ENCODE results near the gene ICOS. TPM values are rescaled to one million over a fixed set of nuclear protein-coding genes. Genes with fewer than 3 reads are reported as not detected.

Gene ICOS
- polyA plus RNA-seq, 1 donor from 2014 or later = not detected

DNA sequence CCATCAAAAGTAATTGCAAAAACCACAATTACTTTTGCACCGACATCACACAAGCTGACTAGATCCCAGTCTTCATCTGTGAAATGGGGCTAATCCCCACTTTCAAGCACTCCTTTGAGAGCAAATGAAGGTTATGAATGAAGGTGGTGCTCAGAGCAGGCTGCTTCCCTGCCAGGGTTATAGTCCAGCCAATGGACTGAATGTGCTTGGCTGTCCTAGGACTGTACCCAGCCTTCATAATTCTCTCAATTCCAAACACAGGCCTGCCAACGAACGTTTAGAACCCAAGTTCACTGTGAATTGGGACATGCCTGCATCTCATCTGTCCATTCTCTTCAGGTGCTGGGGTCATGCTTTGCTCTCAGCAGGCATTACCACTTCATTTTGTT lies 27.8 kb upstream of the ICOS start:
- no peaks in the 10 kb centered on the region for H3F3A ChIP-seq (ENCODE audit: insufficient read depth, low read length, poor library complexity, severe bottlenecking)
- no peaks in the 10 kb centered on the region for H3K9me3 ChIP-seq (ENCODE audit: low read length)
- no peaks in the 10 kb centered on the region for H3K9me2 ChIP-seq (ENCODE audit: insufficient read depth, low read length)
- no peaks in the 10 kb centered on the region for H4K20me1 ChIP-seq (ENCODE audit: insufficient read depth)
- no peak for TF ChIP-seq EP300 (conservative IDR thresholded peaks at IDR 0.05; ENCODE audit: poor library complexity, severe bottlenecking)
- TF ChIP-seq MXI1 (conservative IDR thresholded peaks at IDR 0.05; ENCODE audit: poor library complexity, severe bottlenecking) = no peak
- TF ChIP-seq RAD21 (conservative IDR thresholded peaks at IDR 0.05) = no peak
- TF ChIP-seq, protein P1, sequence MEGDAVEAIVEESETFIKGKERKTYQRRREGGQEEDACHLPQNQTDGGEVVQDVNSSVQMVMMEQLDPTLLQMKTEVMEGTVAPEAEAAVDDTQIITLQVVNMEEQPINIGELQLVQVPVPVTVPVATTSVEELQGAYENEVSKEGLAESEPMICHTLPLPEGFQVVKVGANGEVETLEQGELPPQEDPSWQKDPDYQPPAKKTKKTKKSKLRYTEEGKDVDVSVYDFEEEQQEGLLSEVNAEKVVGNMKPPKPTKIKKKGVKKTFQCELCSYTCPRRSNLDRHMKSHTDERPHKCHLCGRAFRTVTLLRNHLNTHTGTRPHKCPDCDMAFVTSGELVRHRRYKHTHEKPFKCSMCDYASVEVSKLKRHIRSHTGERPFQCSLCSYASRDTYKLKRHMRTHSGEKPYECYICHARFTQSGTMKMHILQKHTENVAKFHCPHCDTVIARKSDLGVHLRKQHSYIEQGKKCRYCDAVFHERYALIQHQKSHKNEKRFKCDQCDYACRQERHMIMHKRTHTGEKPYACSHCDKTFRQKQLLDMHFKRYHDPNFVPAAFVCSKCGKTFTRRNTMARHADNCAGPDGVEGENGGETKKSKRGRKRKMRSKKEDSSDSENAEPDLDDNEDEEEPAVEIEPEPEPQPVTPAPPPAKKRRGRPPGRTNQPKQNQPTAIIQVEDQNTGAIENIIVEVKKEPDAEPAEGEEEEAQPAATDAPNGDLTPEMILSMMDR (IDR thresholded peaks at IDR 0.05; ENCODE audit: poor library complexity, severe bottlenecking) = no peak
- no peak for TF ChIP-seq SMC3 (conservative IDR thresholded peaks at IDR 0.05; ENCODE audit: poor library complexity)
- TF ChIP-seq, protein P2, sequence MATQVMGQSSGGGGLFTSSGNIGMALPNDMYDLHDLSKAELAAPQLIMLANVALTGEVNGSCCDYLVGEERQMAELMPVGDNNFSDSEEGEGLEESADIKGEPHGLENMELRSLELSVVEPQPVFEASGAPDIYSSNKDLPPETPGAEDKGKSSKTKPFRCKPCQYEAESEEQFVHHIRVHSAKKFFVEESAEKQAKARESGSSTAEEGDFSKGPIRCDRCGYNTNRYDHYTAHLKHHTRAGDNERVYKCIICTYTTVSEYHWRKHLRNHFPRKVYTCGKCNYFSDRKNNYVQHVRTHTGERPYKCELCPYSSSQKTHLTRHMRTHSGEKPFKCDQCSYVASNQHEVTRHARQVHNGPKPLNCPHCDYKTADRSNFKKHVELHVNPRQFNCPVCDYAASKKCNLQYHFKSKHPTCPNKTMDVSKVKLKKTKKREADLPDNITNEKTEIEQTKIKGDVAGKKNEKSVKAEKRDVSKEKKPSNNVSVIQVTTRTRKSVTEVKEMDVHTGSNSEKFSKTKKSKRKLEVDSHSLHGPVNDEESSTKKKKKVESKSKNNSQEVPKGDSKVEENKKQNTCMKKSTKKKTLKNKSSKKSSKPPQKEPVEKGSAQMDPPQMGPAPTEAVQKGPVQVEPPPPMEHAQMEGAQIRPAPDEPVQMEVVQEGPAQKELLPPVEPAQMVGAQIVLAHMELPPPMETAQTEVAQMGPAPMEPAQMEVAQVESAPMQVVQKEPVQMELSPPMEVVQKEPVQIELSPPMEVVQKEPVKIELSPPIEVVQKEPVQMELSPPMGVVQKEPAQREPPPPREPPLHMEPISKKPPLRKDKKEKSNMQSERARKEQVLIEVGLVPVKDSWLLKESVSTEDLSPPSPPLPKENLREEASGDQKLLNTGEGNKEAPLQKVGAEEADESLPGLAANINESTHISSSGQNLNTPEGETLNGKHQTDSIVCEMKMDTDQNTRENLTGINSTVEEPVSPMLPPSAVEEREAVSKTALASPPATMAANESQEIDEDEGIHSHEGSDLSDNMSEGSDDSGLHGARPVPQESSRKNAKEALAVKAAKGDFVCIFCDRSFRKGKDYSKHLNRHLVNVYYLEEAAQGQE (IDR thresholded peaks at IDR 0.05; ENCODE audit: borderline replicate concordance) = no peak
- no peak for TF ChIP-seq EZH2 (IDR thresholded peaks at IDR 0.05; ENCODE audit: borderline replicate concordance, insufficient read depth, low read length, poor library complexity, severe bottlenecking)
- no peak for TF ChIP-seq POLR2AphosphoS5 (IDR thresholded peaks at IDR 0.05)
- TF ChIP-seq TAF1 (IDR thresholded peaks at IDR 0.05; ENCODE audit: low read depth) = no peak
- H2AFZ ChIP-seq (ENCODE audit: low read depth, low read length) = no peak overlapping the region
- H3K79me2 ChIP-seq (replicated peaks; ENCODE audit: insufficient read depth, low read length) = no peaks in the 10 kb centered on the region
- no peak overlapping the region for H3K9ac ChIP-seq (ENCODE audit: low read length)
- H3K4me3 ChIP-seq (ENCODE audit: low read length) = no peak overlapping the region
- H3K36me3 ChIP-seq (ENCODE audit: insufficient read depth, low read length) = no peaks in the 10 kb centered on the region
- H3K4me2 ChIP-seq (ENCODE audit: low read length) = no peak overlapping the region
- H3K27me3 ChIP-seq (ENCODE audit: insufficient read depth, low read depth, low read length) = no peaks in the 10 kb centered on the region
- H3K27ac ChIP-seq (ENCODE audit: low read length) = no peak overlapping the region

DNA sequence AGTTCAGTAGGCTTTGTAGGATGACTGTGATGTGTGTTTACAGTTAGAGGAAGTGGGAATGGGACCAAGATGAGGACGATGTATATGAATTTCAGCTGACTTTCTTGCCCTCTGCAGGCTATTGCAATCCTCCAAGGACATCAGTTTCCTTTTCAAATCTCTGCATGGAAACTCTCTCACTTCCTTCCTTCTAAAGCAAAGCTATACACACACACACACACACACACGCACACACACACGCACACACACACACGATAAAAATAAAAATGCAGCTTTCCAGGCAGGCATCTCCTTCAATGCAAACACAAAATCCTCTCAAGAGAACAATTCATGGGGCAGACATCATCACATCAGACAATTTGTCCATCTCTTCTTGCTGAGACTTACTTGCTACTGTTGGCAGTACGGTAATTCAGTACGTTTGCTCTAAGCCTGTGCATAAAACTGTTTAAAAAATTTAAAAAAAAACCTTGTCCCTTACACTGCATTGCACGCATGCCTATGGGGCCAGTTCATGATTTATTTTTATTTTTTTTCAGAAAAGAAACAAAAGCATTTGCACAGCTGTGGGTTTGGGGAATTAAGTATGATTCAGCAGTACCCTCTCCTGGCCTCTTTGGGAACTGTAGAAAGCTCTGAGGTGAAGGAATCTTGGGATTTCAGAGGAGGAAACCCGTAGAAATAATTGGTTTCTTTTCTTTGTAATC lies 27.1 kb upstream of the ICOS start:
- peak overlapping the region; percentile 53 for H3K27ac ChIP-seq (ENCODE audit: low read length)
- H3K9me3 ChIP-seq (ENCODE audit: low read length) = no peaks in the 10 kb centered on the region
- no peaks in the 10 kb centered on the region for H3K36me3 ChIP-seq (ENCODE audit: insufficient read depth, low read length)
- no peaks in the 10 kb centered on the region for H3F3A ChIP-seq (ENCODE audit: insufficient read depth, low read length, poor library complexity, severe bottlenecking)
- H3K4me3 ChIP-seq (ENCODE audit: low read length) = no peak overlapping the region
- no peaks in the 10 kb centered on the region for H4K20me1 ChIP-seq (ENCODE audit: insufficient read depth)
- no peaks in the 10 kb centered on the region for H3K79me2 ChIP-seq (replicated peaks; ENCODE audit: insufficient read depth, low read length)
- H3K9ac ChIP-seq (ENCODE audit: low read length) = peak overlapping the region; percentile 22
- H3K9me2 ChIP-seq (ENCODE audit: insufficient read depth, low read length) = no peaks in the 10 kb centered on the region
- no peaks in the 10 kb centered on the region for H3K27me3 ChIP-seq (ENCODE audit: insufficient read depth, low read depth, low read length)
- no peak overlapping the region for H2AFZ ChIP-seq (ENCODE audit: low read depth, low read length)
- H3K4me2 ChIP-seq (ENCODE audit: low read length) = no peak overlapping the region
- peak; percentile 22 for TF ChIP-seq MXI1 (conservative IDR thresholded peaks at IDR 0.05; ENCODE audit: poor library complexity, severe bottlenecking)
- TF ChIP-seq RAD21 (conservative IDR thresholded peaks at IDR 0.05) = peak; percentile 91
- TF ChIP-seq TAF1 (IDR thresholded peaks at IDR 0.05; ENCODE audit: low read depth) = no peak
- TF ChIP-seq EP300 (conservative IDR thresholded peaks at IDR 0.05; ENCODE audit: poor library complexity, severe bottlenecking) = no peak
- no peak for TF ChIP-seq EZH2 (IDR thresholded peaks at IDR 0.05; ENCODE audit: borderline replicate concordance, insufficient read depth, low read length, poor library complexity, severe bottlenecking)
- no peak for TF ChIP-seq POLR2AphosphoS5 (IDR thresholded peaks at IDR 0.05)
- TF ChIP-seq SMC3 (conservative IDR thresholded peaks at IDR 0.05; ENCODE audit: poor library complexity) = peak; percentile 86
- TF ChIP-seq, protein P2 (IDR thresholded peaks at IDR 0.05; ENCODE audit: borderline replicate concordance) = no peak
- TF ChIP-seq, protein P1 (IDR thresholded peaks at IDR 0.05; ENCODE audit: poor library complexity, severe bottlenecking) = peak; percentile 87
